ENCODE data around the gene OLA1. TPM values are rescaled to one million over a fixed set of nuclear protein-coding genes. Genes with fewer than 3 reads are reported as not detected.

The OLA1 gene
- polyA plus RNA-seq, 1 donor from 2014 or later = 134 TPM

- Histone ChIP-seq H3K27ac (ENCODE audit: low read length) (no peak overlapping the region), H3K9ac (ENCODE audit: low read length) (no peak overlapping the region), H3K79me2 (replicated peaks; ENCODE audit: insufficient read depth, low read length) (no peaks in the 10 kb centered on the region), H3K9me2 (ENCODE audit: insufficient read depth, low read length) (no peaks in the 10 kb centered on the region), H3K36me3 (ENCODE audit: insufficient read depth, low read length) (no peaks in the 10 kb centered on the region), H3K27me3 (ENCODE audit: insufficient read depth, low read depth, low read length) (no peaks in the 10 kb centered on the region), H3F3A (ENCODE audit: insufficient read depth, low read length, poor library complexity, severe bottlenecking) (no peaks in the 10 kb centered on the region), H2AFZ (ENCODE audit: low read depth, low read length) (no peak overlapping the region), H3K4me3 (ENCODE audit: low read length) (no peak overlapping the region), H3K9me3 (ENCODE audit: low read length) (no peaks in the 10 kb centered on the region), H4K20me1 (ENCODE audit: insufficient read depth) (no peaks in the 10 kb centered on the region), H3K4me2 (ENCODE audit: low read length) (no peak overlapping the region)
- no peak for TF ChIP-seq SMC3 (conservative IDR thresholded peaks at IDR 0.05; ENCODE audit: poor library complexity)
- TF ChIP-seq EP300 (conservative IDR thresholded peaks at IDR 0.05; ENCODE audit: poor library complexity, severe bottlenecking) = no peak
- TF ChIP-seq TAF1 (IDR thresholded peaks at IDR 0.05; ENCODE audit: low read depth) = no peak
- no peak for TF ChIP-seq CTCF (IDR thresholded peaks at IDR 0.05; ENCODE audit: poor library complexity, severe bottlenecking)
- TF ChIP-seq RAD21 (conservative IDR thresholded peaks at IDR 0.05) = no peak
- TF ChIP-seq POLR2AphosphoS5 (IDR thresholded peaks at IDR 0.05) = no peak
- TF ChIP-seq EZH2 (IDR thresholded peaks at IDR 0.05; ENCODE audit: borderline replicate concordance, insufficient read depth, low read length, poor library complexity, severe bottlenecking) = no peak
- no peak for TF ChIP-seq MXI1 (conservative IDR thresholded peaks at IDR 0.05; ENCODE audit: poor library complexity, severe bottlenecking)
- no peak for TF ChIP-seq REST (IDR thresholded peaks at IDR 0.05; ENCODE audit: borderline replicate concordance)
These were observed 175.5 kb downstream of the OLA1 start for GRCh38 chr2:174072857-174073256.

GRCh38 chr2:174072069-174072468 is 176.3 kb downstream of the OLA1 start:
- H3K9ac ChIP-seq (ENCODE audit: low read length) = no peak overlapping the region
- H4K20me1 ChIP-seq (ENCODE audit: insufficient read depth) = no peaks in the 10 kb centered on the region
- H2AFZ ChIP-seq (ENCODE audit: low read depth, low read length) = no peak overlapping the region
- no peaks in the 10 kb centered on the region for H3K9me2 ChIP-seq (ENCODE audit: insufficient read depth, low read length)
- no peaks in the 10 kb centered on the region for H3K27me3 ChIP-seq (ENCODE audit: insufficient read depth, low read depth, low read length)
- H3K36me3 ChIP-seq (ENCODE audit: insufficient read depth, low read length) = no peaks in the 10 kb centered on the region
- H3K4me2 ChIP-seq (ENCODE audit: low read length) = no peak overlapping the region
- no peaks in the 10 kb centered on the region for H3K9me3 ChIP-seq (ENCODE audit: low read length)
- H3F3A ChIP-seq (ENCODE audit: insufficient read depth, low read length, poor library complexity, severe bottlenecking) = no peaks in the 10 kb centered on the region
- no peak overlapping the region for H3K4me3 ChIP-seq (ENCODE audit: low read length)
- H3K79me2 ChIP-seq (replicated peaks; ENCODE audit: insufficient read depth, low read length) = no peaks in the 10 kb centered on the region
- H3K27ac ChIP-seq (ENCODE audit: low read length) = no peak overlapping the region
- no peak for TF ChIP-seq MXI1 (conservative IDR thresholded peaks at IDR 0.05; ENCODE audit: poor library complexity, severe bottlenecking)
- TF ChIP-seq RAD21 (conservative IDR thresholded peaks at IDR 0.05) = no peak
- TF ChIP-seq SMC3 (conservative IDR thresholded peaks at IDR 0.05; ENCODE audit: poor library complexity) = no peak
- no peak for TF ChIP-seq REST (IDR thresholded peaks at IDR 0.05; ENCODE audit: borderline replicate concordance)
- no peak for TF ChIP-seq EP300 (conservative IDR thresholded peaks at IDR 0.05; ENCODE audit: poor library complexity, severe bottlenecking)
